A549 treated with CORT108297 at 1 μM for 4 hours (cell line): ENCODE data around the gene RACGAP1. TPM values are rescaled to one million over a fixed set of nuclear protein-coding genes. Genes with fewer than 3 reads are reported as not detected.

Experiments
- total RNA-seq: library from RNA; stranded (reverse); fragments of 200-300 nt; extraction: Qiagen RNA extraction; gene quantifications from 5 replicates; pipeline ENCODE4 v1.2.3, GENCODE V29; 2022

Gene RACGAP1
- total RNA-seq: 69.2 to 92.9 TPM (median 79.5 TPM) in 5 replicates

GRCh38 chr12:50025187-50026059 is at the start of gene RACGAP1:
Gene RACGAP1, minus strand, starts transcription at chr12:50025494. Its CDS starts 8,779 bp downstream, at chr12:50016715.

GRCh38 chr12:50057000-50057841 is 31.9 kb upstream of the RACGAP1 start, which contains the start of gene ASIC1:
Gene ASIC1, plus strand, starts transcription at chr12:50057596. Its CDS starts 1,171 bp downstream, at chr12:50058767.

GRCh38 chr12:49972641-49973360 is 52.5 kb downstream of the RACGAP1 start, which contains the start of gene AQP6:
Gene AQP6, plus strand, starts transcription at chr12:49972947. Its CDS starts 227 bp downstream, at chr12:49973174.

GRCh38 chr12:49961111-49961922 is 64.0 kb downstream of the RACGAP1 start, which contains the start of gene AQP5:
Gene AQP5, plus strand, starts transcription at chr12:49961872. Its CDS starts 146 bp downstream, at chr12:49962018.

GRCh38 chr12:49950273-49951251 is 74.7 kb downstream of the RACGAP1 start, which contains the start of gene AQP2:
Gene AQP2, plus strand, starts transcription at chr12:49950737. Its CDS starts 94 bp downstream, at chr12:49950831.

Other genes with a start within 250 kb of the RACGAP1 start
- gene NCKAP5L, start 197.1 kb downstream of the RACGAP1 start, total RNA-seq: 7.3 to 9.7 TPM (median 8.5 TPM) in 5 replicates
- gene BCDIN3D, start 182.4 kb downstream of the RACGAP1 start, total RNA-seq: 4.3 to 4.6 TPM (median 4.4 TPM) in 5 replicates
- 0.02 TPM in 1 of 5 replicates, not detected in the others for gene FAIM2, start 121.6 kb downstream of the RACGAP1 start, total RNA-seq
- not detected in 5 replicates for gene AQP2, start 74.8 kb downstream of the RACGAP1 start, total RNA-seq
- gene AQP5, start 63.6 kb downstream of the RACGAP1 start, total RNA-seq: not detected in 5 replicates
- not detected in 5 replicates for gene AQP6, start 52.5 kb downstream of the RACGAP1 start, total RNA-seq
- 4.6 to 6.8 TPM (median 6.2 TPM) in 5 replicates for gene ASIC1, start 32.1 kb upstream of the RACGAP1 start, total RNA-seq
- gene SMARCD1, start 59.8 kb upstream of the RACGAP1 start, total RNA-seq: 56.6 to 75.9 TPM (median 72.8 TPM) in 5 replicates
- gene GPD1, start 78.5 kb upstream of the RACGAP1 start, total RNA-seq: 0.13 to 0.30 TPM (median 0.19 TPM) in 5 replicates
- gene COX14, start 86.7 kb upstream of the RACGAP1 start, total RNA-seq: 61.9 to 86.9 TPM (median 74.7 TPM) in 5 replicates
- 24.9 to 27.6 TPM (median 26.0 TPM) in 5 replicates for gene CERS5, start 141.9 kb upstream of the RACGAP1 start, total RNA-seq